ENCODE data around the gene PLCB4. TPM values are rescaled to one million over a fixed set of nuclear protein-coding genes. Genes with fewer than 3 reads are reported as not detected.

The PLCB4 gene
- polyA plus RNA-seq, 3 donors = not detected

GRCh38 chr20:9413001-9413400 is 344.1 kb downstream of the PLCB4 start:
- Histone ChIP-seq H3K4me1 (ENCODE audit: control insufficient read depth in 1 of 2, insufficient read depth in 2 of 2, low read length in 2 of 2) (no peaks in the 10 kb centered on the region), H4K20me1 (ENCODE audit: insufficient read depth, low read length) (no peaks in the 10 kb centered on the region), H3K4me2 (replicated peaks; ENCODE audit: extremely low read depth, low read length, poor library complexity, severe bottlenecking) (no peak overlapping the region), H3K79me2 (ENCODE audit: insufficient read depth, low read length) (no peaks in the 10 kb centered on the region), H3K9ac (ENCODE audit: insufficient read depth, low read length, poor library complexity, severe bottlenecking) (no peak overlapping the region), H2AFZ (ENCODE audit: insufficient read depth, low read depth, low read length, poor library complexity, severe bottlenecking) (no peak overlapping the region), H3K27me3 (ENCODE audit: control insufficient read depth in 2 of 2, insufficient read depth in 2 of 2, low read length in 2 of 2) (no peaks in the 10 kb centered on the region), H3K9me3 (replicated peaks in 1 of 2; ENCODE audit: control insufficient read depth in 1 of 2, insufficient read depth in 1 of 2, low read length in 2 of 2) (no peaks in the 10 kb centered on the region), H3K4me3 (replicated peaks in 1 of 3; ENCODE audit: low read depth in 2 of 3, low read length in 3 of 3) (no peak overlapping the region), H3K27ac (ENCODE audit: low read depth in 1 of 2, low read length in 2 of 2) (no peak overlapping the region), H3K36me3 (replicated peaks in 1 of 2; ENCODE audit: control insufficient read depth in 1 of 2, insufficient read depth in 2 of 2, low read length in 2 of 2) (no peaks in the 10 kb centered on the region)
- WGBS (ENCODE audit: insufficient coverage) = 98% methylated on average over 7 of the region's 10 CpGs
- no peak overlapping the region for H3K4me3 Mint-ChIP-seq
- peaks cover 1 to 4% (median 2%) of the 10 kb centered on the region in 3 donors for H3K27me3 Mint-ChIP-seq (ENCODE audit: low read depth in 3 of 3)
- no peak for DNase-seq
- H3K9me3 Mint-ChIP-seq = no peaks in the 10 kb centered on the region
- TF ChIP-seq CTCF (IDR thresholded peaks at IDR 0.05) = no peak
- H3K36me3 Mint-ChIP-seq = no peaks in the 10 kb centered on the region
- no peak overlapping the region for H3K27ac Mint-ChIP-seq
- intact Hi-C loops (cut with micrococcal nuclease) = no loop called here
- no peaks in the 10 kb centered on the region for H3K4me1 Mint-ChIP-seq

GRCh38 chr20:9415426-9415825 is 346.5 kb downstream of the PLCB4 start:
- no peak overlapping the region for H3K4me2 ChIP-seq (replicated peaks; ENCODE audit: extremely low read depth, low read length, poor library complexity, severe bottlenecking)
- H3K36me3 Mint-ChIP-seq = no peaks in the 10 kb centered on the region
- no peak overlapping the region for H3K4me3 ChIP-seq (replicated peaks in 1 of 3; ENCODE audit: low read depth in 2 of 3, low read length in 3 of 3)
- no peak overlapping the region for H3K9ac ChIP-seq (ENCODE audit: insufficient read depth, low read length, poor library complexity, severe bottlenecking)
- no peaks in the 10 kb centered on the region for H3K36me3 ChIP-seq (replicated peaks in 1 of 2; ENCODE audit: control insufficient read depth in 1 of 2, insufficient read depth in 2 of 2, low read length in 2 of 2)
- intact Hi-C loops (cut with micrococcal nuclease) = no loop called here
- no peak overlapping the region for H3K4me3 Mint-ChIP-seq
- H3K4me1 Mint-ChIP-seq = no peaks in the 10 kb centered on the region
- H3K4me1 ChIP-seq (ENCODE audit: control insufficient read depth in 1 of 2, insufficient read depth in 2 of 2, low read length in 2 of 2) = no peaks in the 10 kb centered on the region
- H3K9me3 ChIP-seq (replicated peaks in 1 of 2; ENCODE audit: control insufficient read depth in 1 of 2, insufficient read depth in 1 of 2, low read length in 2 of 2) = no peaks in the 10 kb centered on the region
- peaks cover 0 to 4% (median 2%) of the 10 kb centered on the region in 3 donors for H3K27me3 Mint-ChIP-seq (ENCODE audit: low read depth in 3 of 3)
- no peaks in the 10 kb centered on the region for H3K9me3 Mint-ChIP-seq
- no peaks in the 10 kb centered on the region for H3K27me3 ChIP-seq (ENCODE audit: control insufficient read depth in 2 of 2, insufficient read depth in 2 of 2, low read length in 2 of 2)
- DNase-seq = no peak
- no peak overlapping the region for H2AFZ ChIP-seq (ENCODE audit: insufficient read depth, low read depth, low read length, poor library complexity, severe bottlenecking)
- no peak for TF ChIP-seq CTCF (IDR thresholded peaks at IDR 0.05)
- H3K79me2 ChIP-seq (ENCODE audit: insufficient read depth, low read length) = no peaks in the 10 kb centered on the region
- H3K27ac ChIP-seq (ENCODE audit: low read depth in 1 of 2, low read length in 2 of 2) = no peak overlapping the region
- H4K20me1 ChIP-seq (ENCODE audit: insufficient read depth, low read length) = no peaks in the 10 kb centered on the region
- WGBS (ENCODE audit: insufficient coverage) = 86% methylated on average over 1 of the region's 2 CpGs
- no peak overlapping the region for H3K27ac Mint-ChIP-seq

Measured in CD14-positive monocyte (primary cell).